ENCODE data around the gene SRRD.

DNA sequence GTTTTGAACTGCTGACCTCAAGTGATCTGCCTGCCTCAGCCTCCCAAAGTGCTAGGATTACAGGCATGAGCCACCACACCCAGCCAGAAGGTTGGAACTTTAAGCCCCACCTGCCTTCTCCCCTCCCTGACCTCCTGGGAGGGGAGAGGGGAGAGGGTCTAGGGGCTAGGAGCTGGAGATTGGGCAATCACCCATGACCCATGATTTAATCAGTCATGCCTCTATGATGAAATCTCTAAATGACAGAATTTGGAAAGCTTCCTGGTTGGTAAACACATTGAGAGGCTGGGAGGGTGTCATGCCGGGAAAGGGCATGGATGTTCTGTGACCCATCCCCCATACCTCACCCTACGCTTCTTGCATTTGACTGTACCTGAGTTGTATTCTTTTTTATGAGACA lies 45.7 kb downstream of the SRRD start:
- TF ChIP-seq, protein P1, sequence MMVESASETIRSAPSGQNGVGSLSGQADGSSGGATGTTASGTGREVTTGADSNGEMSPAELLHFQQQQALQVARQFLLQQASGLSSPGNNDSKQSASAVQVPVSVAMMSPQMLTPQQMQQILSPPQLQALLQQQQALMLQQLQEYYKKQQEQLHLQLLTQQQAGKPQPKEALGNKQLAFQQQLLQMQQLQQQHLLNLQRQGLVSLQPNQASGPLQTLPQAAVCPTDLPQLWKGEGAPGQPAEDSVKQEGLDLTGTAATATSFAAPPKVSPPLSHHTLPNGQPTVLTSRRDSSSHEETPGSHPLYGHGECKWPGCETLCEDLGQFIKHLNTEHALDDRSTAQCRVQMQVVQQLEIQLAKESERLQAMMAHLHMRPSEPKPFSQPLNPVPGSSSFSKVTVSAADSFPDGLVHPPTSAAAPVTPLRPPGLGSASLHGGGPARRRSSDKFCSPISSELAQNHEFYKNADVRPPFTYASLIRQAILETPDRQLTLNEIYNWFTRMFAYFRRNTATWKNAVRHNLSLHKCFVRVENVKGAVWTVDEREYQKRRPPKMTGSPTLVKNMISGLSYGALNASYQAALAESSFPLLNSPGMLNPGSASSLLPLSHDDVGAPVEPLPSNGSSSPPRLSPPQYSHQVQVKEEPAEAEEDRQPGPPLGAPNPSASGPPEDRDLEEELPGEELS (CRISPR knock-in tag; IDR thresholded peaks at IDR 0.05) = no peak
- TF ChIP-seq, protein P2, sequence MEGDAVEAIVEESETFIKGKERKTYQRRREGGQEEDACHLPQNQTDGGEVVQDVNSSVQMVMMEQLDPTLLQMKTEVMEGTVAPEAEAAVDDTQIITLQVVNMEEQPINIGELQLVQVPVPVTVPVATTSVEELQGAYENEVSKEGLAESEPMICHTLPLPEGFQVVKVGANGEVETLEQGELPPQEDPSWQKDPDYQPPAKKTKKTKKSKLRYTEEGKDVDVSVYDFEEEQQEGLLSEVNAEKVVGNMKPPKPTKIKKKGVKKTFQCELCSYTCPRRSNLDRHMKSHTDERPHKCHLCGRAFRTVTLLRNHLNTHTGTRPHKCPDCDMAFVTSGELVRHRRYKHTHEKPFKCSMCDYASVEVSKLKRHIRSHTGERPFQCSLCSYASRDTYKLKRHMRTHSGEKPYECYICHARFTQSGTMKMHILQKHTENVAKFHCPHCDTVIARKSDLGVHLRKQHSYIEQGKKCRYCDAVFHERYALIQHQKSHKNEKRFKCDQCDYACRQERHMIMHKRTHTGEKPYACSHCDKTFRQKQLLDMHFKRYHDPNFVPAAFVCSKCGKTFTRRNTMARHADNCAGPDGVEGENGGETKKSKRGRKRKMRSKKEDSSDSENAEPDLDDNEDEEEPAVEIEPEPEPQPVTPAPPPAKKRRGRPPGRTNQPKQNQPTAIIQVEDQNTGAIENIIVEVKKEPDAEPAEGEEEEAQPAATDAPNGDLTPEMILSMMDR (IDR thresholded peaks at IDR 0.05) = no peak
